Testis (tissue), 2 donors: Measurements from ENCODE around the gene FMNL2.

Experiments
- CTCF ChIP-seq, 3 experiments: fragments of 450-650 bp in 2 of 3; fragments of 200-600 bp in 1 of 3; sonication (generic) in 1 of 3; IDR thresholded peaks; one replicate each; pipeline ENCODE4 v1.5.1; 2016 to 2019; ENCODE audit warnings: antibody characterized with exemption in 3 of 3, mild to moderate bottlenecking in 2 of 3, moderate library complexity in 1 of 3
- POLR2A ChIP-seq: fragments of 450-650 bp; IDR thresholded peaks from one replicate; pipeline ENCODE4 v1.6.1; 2017; ENCODE audit warnings: antibody characterized with exemption, mild to moderate bottlenecking, moderate library complexity

DNA sequence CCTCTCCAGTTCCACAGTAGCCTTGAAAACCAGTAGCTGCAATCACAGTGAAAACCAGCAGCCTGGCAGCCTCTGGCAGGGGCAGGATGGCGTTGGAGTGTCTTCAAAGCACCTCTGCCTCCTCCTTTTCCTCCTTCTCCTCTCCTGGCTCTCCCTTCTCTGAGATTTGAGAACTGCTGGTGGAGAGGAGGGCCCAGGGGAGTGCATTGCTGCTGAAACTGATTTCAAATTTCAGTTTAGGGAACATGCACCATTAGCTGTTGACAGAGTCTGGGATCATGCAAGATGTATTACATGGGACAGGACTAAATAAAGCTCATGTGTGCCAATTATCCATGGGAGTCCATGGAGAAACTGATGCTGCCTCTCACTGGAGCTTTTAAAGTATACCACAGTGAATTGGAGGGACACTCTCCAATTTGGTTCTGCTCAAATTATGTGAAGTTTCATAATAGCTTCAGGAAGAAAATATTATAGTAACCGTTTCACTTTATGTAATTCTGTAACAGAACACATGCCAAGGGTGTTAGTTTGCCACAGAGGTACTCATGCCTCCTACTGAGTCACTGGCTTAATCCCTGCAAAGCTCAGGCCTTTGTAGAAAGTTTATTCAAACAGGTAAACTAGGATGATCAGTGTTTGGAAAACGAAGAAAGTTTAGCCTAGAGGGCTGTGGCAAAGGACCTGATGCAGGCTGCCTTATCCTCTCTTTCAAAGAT, 236.2 kb downstream of the FMNL2 start:
- no peak for TF ChIP-seq CTCF (IDR thresholded peaks at IDR 0.05)
- no peak for TF ChIP-seq POLR2A
